Muscle layer of colon (tissue), 2 donors: Measurements from ENCODE around the gene PALLD.
"Not testable (repeated sequence)": the region's sequence is repeated elsewhere in the genome, so short reads cannot be mapped to it uniquely, and the experiment has no call there.

Experiments
- H3K27ac ChIP-seq: one replicate; pipeline ENCODE4 v1.7.0; 2013; ENCODE audit warnings: low read depth, mild to moderate bottlenecking, low read length, moderate library complexity
- H3K27me3 ChIP-seq, 2 donors: one replicate each; pipeline ENCODE4 v1.7.0; 2013; ENCODE audit warnings: low read length in 2 of 2, mild to moderate bottlenecking in 2 of 2; ENCODE audit not compliant: insufficient read depth in 2 of 2, control insufficient read depth in 1 of 2
- H3K36me3 ChIP-seq: one replicate; pipeline ENCODE4 v1.7.0; 2013; ENCODE audit warnings: mild to moderate bottlenecking, low read length; ENCODE audit not compliant: insufficient read depth
- H3K4me1 ChIP-seq: one replicate; pipeline ENCODE4 v1.7.0; 2013; ENCODE audit warnings: mild to moderate bottlenecking, low read length; ENCODE audit not compliant: insufficient read depth
- H3K4me3 ChIP-seq, 2 donors: one replicate each; pipeline ENCODE4 v1.7.0; 2013; ENCODE audit warnings: low read length in 2 of 2, low read depth in 1 of 2, mild to moderate bottlenecking in 1 of 2, moderate library complexity in 1 of 2
- H3K9ac ChIP-seq: one replicate; pipeline ENCODE4 v1.7.0; 2013; ENCODE audit warnings: low read length
- H3K9me3 ChIP-seq: one replicate; pipeline ENCODE4 v1.7.0; 2013; ENCODE audit warnings: mild to moderate bottlenecking, low read length
- donor health status: abdominal sarcoma.
- donor health status: Adenocarcinoma of cecum.

Gene PALLD

GRCh38 chr4:168496834-168497233 lies at the start of gene PALLD:
Gene PALLD (plus strand): TSS chr4:168497052.
- no peaks in the 10 kb centered on the region for H3K36me3 ChIP-seq
- H3K27me3 ChIP-seq: no peaks in the 10 kb centered on the region
- no peak within 1 kb of the TSS for H3K27ac ChIP-seq
- no peaks in the 10 kb centered on the region for H3K9me3 ChIP-seq
- no peak within 1 kb of the TSS for H3K4me3 ChIP-seq
- H3K4me1 ChIP-seq: no peaks in the 10 kb centered on the region
- H3K9ac ChIP-seq: no peak within 1 kb of the TSS

DNA sequence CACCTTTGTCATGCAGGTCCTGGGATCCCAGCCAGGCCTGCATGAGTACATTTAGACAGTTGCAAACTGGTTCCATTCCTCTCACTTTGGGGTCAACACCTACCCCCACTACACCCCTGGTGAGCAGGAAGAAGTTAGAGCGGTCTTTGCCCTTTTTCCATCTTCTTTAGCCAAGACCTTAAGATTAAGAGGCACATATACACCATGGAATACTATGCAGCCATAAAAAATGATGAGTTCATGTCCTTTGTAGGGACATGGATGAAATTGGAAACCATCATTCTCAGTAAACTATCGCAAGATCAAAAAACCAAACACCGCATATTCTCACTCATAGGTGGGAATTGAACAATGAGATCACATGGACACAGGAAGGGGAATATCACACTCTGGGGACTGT lies 47.8 kb upstream of the PALLD start:
- not testable (repeated sequence) for H3K4me1 ChIP-seq, H3K9ac ChIP-seq, H3K4me3 ChIP-seq, H3K27ac ChIP-seq, H3K27me3 ChIP-seq, H3K9me3 ChIP-seq, H3K36me3 ChIP-seq

GRCh38 chr4:168449719-168450452 lies 47.0 kb upstream of the PALLD start:
- Histone ChIP-seq H3K27ac (no peak overlapping the region), H3K4me1 (no peaks in the 10 kb centered on the region), H3K9me3 (no peaks in the 10 kb centered on the region), H3K36me3 (no peaks in the 10 kb centered on the region), H3K9ac (no peak overlapping the region), H3K27me3 (no peaks in the 10 kb centered on the region), H3K4me3 (no peak overlapping the region)

- no peaks in the 10 kb centered on the region for H3K27me3 ChIP-seq
- H3K4me3 ChIP-seq: no peak overlapping the region
- no peaks in the 10 kb centered on the region for H3K9me3 ChIP-seq
- H3K36me3 ChIP-seq: no peaks in the 10 kb centered on the region
- no peak overlapping the region for H3K9ac ChIP-seq
- H3K4me1 ChIP-seq: no peaks in the 10 kb centered on the region
- H3K27ac ChIP-seq: no peak overlapping the region
Measured at GRCh38 chr4:168451331-168451730, 45.5 kb upstream of the PALLD start.

DNA sequence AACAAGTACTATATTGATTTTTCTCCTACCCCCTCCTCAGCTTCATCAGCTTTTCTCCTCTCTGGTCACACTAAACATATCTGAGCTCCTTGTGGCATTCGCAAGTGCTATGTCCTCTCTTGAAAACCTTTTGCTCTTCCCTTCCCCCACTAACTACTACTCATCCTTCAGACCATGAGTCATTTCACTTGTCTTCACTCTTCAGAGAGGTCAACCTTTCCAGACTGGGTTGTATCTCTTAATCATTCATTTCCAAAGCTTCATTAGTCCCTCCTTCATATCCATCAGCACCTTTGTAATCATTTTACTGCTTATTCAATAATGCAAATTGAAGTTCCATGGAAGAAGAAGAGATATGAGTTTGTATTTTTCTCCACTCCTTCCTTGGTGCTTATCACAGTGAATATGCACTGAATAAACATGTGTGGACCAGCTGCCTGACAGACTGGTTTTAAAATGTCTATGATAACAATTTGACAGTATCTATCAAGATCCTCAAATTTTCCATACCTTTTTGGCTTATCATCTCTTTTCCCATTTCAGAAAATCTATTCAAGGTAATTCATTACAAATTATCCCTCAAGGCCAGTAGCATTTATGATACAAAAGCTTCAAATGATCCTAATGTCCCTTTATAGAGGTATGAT lies 45.0 kb upstream of the PALLD start:
- H3K4me1 ChIP-seq: no peaks in the 10 kb centered on the region
- no peaks in the 10 kb centered on the region for H3K36me3 ChIP-seq
- no peaks in the 10 kb centered on the region for H3K27me3 ChIP-seq
- H3K9ac ChIP-seq: no peak overlapping the region
- H3K9me3 ChIP-seq: no peaks in the 10 kb centered on the region
- H3K27ac ChIP-seq: no peak overlapping the region
- no peak overlapping the region for H3K4me3 ChIP-seq

DNA sequence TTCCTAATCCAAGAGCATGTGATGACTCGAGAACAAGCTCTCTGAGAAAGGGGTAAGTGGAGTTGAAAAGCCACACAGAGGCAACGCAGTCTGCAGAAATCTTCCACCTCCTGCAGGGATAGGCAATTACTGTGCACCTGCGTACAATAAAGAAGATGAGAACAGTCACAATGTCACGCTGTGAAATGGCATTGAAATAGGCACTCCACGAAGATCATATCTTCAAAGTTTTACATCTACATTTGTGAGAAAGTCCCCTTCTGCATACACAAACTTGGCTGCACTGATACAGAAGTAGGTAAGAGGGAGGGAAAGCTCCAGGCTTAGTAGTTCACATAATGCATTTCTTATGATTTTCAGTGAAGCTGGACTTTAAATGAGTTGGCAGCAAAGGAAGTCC lies 43.7 kb upstream of the PALLD start:
- Histone ChIP-seq H3K27me3 (no peaks in the 10 kb centered on the region), H3K4me1 (no peaks in the 10 kb centered on the region), H3K27ac (no peak overlapping the region), H3K36me3 (no peaks in the 10 kb centered on the region), H3K9me3 (no peaks in the 10 kb centered on the region), H3K9ac (no peak overlapping the region), H3K4me3 (no peak overlapping the region)

DNA sequence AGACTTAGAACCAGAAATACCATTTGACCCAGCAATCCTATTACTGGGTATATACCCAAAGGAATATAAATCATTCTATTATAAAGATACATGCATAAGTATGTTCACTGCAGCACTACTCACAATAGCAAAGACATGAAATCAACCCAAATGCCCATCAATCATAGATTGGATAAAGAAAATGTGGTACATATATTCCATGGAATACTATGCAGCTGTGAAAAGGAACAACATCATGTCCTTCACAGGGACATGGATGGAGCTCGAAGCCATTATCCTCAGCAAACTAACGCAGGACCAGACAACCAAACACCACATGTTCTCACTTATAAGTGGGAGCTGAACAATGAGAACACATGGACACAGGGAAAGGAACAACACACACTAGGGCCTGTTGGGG lies 38.6 kb upstream of the PALLD start:
- H3K27me3 ChIP-seq, H3K36me3 ChIP-seq, H3K4me1 ChIP-seq, H3K4me3 ChIP-seq, H3K27ac ChIP-seq, H3K9ac ChIP-seq, H3K9me3 ChIP-seq: not testable (repeated sequence)

GRCh38 chr4:168461821-168462220 lies 35.0 kb upstream of the PALLD start:
- Histone ChIP-seq H3K4me3 (no peak overlapping the region), H3K36me3 (peaks cover 4% of the 10 kb centered on the region), H3K27me3 (no peaks in the 10 kb centered on the region), H3K9ac (no peak overlapping the region), H3K9me3 (no peaks in the 10 kb centered on the region), H3K4me1 (no peaks in the 10 kb centered on the region), H3K27ac (no peak overlapping the region)

DNA sequence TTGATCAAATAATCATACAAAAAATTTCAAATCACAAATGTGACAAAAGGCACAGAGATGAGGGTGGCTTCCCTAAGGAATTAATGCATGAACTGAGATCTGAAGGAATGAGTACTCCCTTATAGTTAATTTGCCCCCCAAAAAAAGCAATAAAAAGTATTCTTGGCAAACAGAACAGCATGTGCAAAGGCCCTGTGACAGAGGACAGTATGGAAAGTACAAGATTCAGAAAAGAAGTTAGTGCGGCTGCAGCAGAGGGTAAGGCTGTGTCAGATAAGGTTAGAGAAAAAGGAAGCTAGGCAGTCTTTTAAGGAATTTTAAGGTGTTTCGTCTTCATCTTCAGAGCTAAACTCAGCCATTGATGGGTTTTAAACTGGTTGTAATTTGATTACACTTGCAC lies 23.9 kb upstream of the PALLD start:
- H3K9ac ChIP-seq: no peak overlapping the region
- H3K9me3 ChIP-seq: no peaks in the 10 kb centered on the region
- H3K4me3 ChIP-seq: no peak overlapping the region
- H3K36me3 ChIP-seq: no peaks in the 10 kb centered on the region
- no peaks in the 10 kb centered on the region for H3K27me3 ChIP-seq
- no peaks in the 10 kb centered on the region for H3K4me1 ChIP-seq
- no peak overlapping the region for H3K27ac ChIP-seq

DNA sequence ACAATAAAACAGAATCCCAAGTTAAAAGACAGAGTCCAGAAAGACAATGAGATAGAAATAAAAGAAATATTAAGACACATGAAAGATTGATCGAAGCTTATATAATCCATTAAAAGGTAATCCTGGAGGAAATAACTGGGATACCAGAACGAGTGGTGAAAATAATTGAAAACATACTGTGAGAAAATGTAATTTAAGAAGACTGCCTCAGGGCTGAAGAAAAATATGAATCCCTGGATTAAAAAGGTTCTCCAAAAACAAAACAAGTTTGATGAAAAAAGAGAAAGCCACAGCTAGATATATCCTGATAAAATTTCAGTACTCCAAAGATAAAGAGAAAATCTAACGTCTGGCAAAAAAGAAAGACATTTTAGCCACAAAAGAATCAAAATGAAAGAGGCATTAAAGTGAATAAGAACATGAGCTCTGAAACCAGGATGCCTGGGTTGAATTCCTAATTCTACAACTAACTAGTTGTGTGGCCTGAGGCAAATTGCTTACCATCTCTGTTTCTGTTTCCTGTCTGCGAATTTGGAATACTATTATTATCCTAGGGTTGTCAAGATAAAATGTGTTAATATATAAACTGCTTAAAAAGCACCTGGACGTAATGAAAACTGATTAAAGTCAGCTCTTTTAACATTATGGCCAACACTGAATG lies 22.1 kb upstream of the PALLD start:
- Histone ChIP-seq H3K9me3 (no peaks in the 10 kb centered on the region), H3K27me3 (no peaks in the 10 kb centered on the region), H3K36me3 (no peaks in the 10 kb centered on the region), H3K9ac (no peak overlapping the region), H3K4me1 (no peaks in the 10 kb centered on the region), H3K27ac (no peak overlapping the region), H3K4me3 (no peak overlapping the region)

GRCh38 chr4:168475745-168476144 lies 21.1 kb upstream of the PALLD start:
- Histone ChIP-seq H3K9me3 (no peaks in the 10 kb centered on the region), H3K27me3 (no peaks in the 10 kb centered on the region), H3K4me3 (no peak overlapping the region), H3K9ac (no peak overlapping the region), H3K27ac (no peak overlapping the region), H3K4me1 (no peaks in the 10 kb centered on the region), H3K36me3 (no peaks in the 10 kb centered on the region)
